Middle frontal gyrus (tissue), 1 donor: ENCODE measurements around the gene ABCA8.
"Not testable (repeated sequence)": the region's sequence is repeated elsewhere in the genome, so short reads cannot be mapped to it uniquely, and the experiment has no call there.

Source experiments
- DNase-seq: peaks from one replicate; pipeline ENCODE4 v3.0.0-alpha.2; 2015; ENCODE audit warnings: low spot score; ENCODE audit errors: extremely low spot score

The ABCA8 gene

DNA sequence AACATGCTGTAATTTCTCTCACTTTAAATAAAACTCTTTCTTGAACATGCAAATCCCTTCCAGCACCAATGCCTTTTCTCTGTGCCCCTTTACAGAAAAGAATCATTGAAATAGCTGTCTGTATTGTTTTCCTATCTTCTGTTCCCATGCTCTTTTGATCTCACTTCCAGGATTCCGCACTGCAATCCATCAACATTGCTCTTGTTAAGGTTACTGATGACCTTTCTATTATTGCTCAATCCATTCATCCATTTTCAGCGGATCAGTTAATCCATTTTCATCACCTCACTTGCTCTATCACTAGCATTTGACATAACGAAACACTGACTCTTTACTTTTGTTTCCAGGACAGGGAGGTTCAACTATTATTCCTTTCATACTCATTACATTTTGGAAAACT, 130.5 kb downstream of the ABCA8 start:
- DNase-seq = no peak

GRCh38 chr17:68824185-68824584, 131.0 kb downstream of the ABCA8 start:
- not testable (repeated sequence) for DNase-seq

- DNase-seq = no peak
Measured at GRCh38 chr17:68822719-68823289, 132.4 kb downstream of the ABCA8 start.

GRCh38 chr17:68821860-68822696, 133.1 kb downstream of the ABCA8 start:
- no peak for DNase-seq

GRCh38 chr17:68820825-68821481, 134.2 kb downstream of the ABCA8 start:
- DNase-seq = no peak

DNA sequence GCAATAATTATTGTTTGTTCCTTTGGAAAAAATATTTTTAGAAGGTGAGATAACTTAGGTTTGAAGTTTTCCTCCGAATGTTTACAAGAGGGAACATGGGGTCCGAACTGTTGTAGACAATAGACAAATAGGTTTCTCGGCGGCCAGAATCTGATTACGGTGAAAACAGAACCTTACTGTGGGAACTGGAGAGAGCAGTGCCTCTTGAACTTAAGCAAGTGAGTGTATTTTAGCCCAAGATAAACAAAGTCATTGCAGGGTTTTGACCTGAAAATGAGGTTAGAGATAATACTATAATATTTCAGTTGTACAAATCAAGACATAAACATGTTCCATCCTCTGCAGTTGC, 134.7 kb downstream of the ABCA8 start:
- DNase-seq = no peak

GRCh38 chr17:68819465-68819864, 135.7 kb downstream of the ABCA8 start:
- no peak for DNase-seq
